Measurements from ENCODE around the gene TLX1.

- TF ChIP-seq CTCF (IDR thresholded peaks at IDR 0.05; ENCODE audit: low read depth, low read length, poor library complexity, severe bottlenecking) (no peak), EZH2phosphoT487 (IDR thresholded peaks at IDR 0.05; ENCODE audit: borderline replicate concordance, low read length) (no peak)
Measured at GRCh38 chr10:101110856-101111523, 20.1 kb upstream of the TLX1 start.
